HuH-7.5 (cell line): Measurements from ENCODE around the gene PRODH.
"Not testable (repeated sequence)": the region's sequence is repeated elsewhere in the genome, so short reads cannot be mapped to it uniquely, and the experiment has no call there.

ENCODE experiments used
- DNase-seq: peaks from one replicate; pipeline ENCODE4 v3.0.0; 2011; ENCODE audit warnings: low spot score

PRODH gene

DNA sequence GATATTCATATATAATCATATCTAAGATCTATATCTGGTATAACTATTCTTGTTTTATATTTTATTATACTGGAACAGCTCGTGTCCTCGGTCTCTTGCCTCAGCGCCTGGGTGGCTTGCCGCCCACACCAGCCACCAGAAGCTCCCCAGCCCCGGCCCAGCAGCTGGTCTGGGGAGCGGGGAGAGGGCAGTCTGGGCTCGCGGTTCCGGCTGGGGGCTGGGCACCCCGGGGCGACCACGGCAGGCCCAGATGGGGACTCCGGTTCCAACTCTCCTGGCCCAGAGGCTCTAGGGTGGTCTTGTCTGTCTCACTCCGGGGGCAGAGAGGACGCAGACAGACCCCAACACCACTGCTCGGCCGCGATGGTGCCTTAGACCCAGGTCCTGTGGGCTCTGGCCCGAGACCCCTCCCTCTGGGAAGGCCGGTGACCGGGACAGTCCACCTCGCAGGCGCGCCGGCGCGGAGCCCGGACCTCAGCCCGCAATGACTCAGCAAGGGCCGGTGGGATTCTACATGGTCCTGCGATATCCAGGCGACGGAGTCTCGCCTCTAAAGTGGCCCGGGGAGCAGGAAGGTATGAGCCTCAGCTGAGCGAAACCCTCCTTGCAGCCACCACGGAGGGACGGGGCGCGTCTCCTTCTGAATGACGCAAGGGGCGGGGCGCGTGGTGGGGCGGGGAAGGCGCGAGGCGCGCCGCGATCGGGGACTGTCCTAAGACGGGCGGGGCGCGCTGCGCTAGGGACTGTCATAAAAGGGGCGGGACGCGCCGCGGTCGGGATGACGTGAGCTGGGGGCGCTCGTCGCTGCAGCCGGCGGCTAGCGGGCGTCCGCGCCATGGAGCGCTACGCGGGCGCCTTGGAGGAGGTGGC, 30.3 kb downstream of the PRODH start, which contains the start of gene DGCR6:
TSS of gene DGCR6 (plus strand) at position 781 of the 870 bp plus-strand sequence. CDS start at position 836, 55 bp downstream.
- DNase-seq = no peak

DNA sequence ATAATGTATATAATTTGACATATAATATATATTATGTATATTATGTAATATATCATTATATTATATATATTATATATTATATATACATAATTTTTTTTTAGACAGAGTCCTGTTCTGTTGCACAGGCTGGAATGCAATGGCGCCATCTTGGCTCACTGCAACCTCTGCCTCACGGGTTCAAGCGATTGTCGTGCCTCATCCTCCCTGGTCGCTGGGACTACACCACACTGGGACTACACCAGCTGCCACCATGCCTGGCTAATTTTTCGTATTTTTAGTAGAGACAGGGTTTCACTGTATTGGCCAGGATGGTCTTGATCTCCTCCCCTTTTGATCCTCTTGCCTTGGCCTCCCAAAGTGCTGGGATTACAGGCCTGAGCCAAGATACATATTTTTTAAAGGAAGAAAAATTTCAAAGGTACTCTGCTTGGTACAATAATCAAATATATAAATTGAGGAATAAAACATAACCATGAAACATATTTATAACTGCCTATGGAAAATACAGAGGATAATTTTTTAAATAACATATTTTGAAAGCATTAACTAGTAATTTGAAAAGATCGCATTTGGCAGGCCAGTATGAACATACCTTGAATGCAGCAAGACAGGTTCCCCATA, 39.9 kb downstream of the PRODH start:
- not testable (repeated sequence) for DNase-seq

GRCh38 chr22:18893775-18894174, 42.3 kb downstream of the PRODH start:
- not testable (repeated sequence) for DNase-seq

GRCh38 chr22:18890510-18891192, 45.4 kb downstream of the PRODH start:
- not testable (repeated sequence) for DNase-seq

DNA sequence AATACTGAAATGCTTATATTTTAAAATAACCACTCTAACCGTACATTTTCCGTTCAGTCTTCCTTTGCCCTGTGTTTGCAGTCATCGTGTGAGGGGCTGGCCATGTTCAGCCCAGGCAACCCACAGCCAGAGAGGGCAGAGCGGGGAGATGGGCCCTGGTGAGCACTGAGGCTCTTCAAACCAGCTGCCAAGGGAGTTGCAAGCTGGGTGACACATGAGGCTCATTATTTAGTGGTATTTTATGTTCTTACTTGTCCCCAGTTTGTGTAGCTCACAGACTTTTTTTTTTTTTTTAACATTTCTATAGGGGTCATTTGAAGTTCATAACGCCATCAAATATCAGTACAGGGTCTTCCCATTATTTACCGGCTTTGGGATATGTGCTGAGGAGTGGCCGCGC, 48.0 kb downstream of the PRODH start:
- no peak for DNase-seq

- DNase-seq = not testable (repeated sequence)
These were observed 51.6 kb downstream of the PRODH start for GRCh38 chr22:18884465-18884864.

DNA sequence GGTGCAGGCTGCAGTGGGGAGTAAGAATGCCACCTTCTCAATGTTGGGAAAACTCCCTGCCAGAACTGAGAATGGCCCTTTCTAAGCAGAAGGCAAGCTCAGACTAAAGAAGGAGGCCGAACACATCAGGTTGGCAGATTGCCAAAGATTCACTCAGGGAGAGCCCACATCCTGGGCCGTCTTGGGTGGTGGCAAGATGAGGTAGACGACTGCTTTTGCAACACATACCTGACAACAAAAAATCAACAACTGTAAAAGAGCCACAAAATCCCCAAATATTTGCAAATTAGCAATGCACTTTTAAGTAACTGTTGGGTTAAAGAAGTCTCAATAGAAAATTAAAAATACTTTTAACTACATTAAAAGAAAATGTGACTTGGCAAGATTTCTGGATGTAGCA, 54.8 kb downstream of the PRODH start:
- not testable (repeated sequence) for DNase-seq
